ENCODE results near the gene GFI1.
"Not testable (repeated sequence)": the region's sequence is repeated elsewhere in the genome, so short reads cannot be mapped to it uniquely, and the experiment has no call there.

GFI1 gene

DNA sequence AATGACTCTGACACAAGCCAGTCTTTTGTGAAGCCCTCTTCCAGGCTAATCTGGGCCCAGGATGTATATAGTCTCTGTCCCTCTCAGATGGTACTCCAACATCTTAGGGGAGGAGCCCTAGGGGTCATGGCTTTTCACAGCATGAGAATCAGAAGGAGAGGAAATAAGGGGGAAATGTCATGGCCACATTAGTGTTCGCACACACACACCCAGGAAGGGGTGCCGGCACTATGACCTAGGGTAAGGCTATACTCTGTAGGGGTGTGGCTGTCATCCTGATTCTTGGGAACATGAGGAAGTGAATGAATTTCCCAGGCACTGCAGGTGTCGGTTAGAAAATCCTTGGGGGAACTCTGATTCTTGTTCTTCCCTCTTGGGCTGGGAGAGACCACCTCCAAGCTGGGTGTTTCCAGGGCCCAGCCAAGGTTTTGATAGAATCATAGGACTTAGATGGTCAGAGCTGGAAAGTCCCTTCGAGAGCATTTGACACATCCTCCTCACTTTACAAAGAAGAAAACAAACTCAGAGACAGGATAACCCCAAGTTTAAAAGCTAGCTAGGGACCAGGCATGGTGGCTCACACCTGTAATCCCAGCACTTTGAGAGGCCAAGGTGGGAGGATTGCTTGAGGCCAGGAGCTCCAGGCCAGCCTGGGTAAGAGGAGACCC is 22.0 kb downstream of the GFI1 start:
- no peak for DNase-seq

DNA sequence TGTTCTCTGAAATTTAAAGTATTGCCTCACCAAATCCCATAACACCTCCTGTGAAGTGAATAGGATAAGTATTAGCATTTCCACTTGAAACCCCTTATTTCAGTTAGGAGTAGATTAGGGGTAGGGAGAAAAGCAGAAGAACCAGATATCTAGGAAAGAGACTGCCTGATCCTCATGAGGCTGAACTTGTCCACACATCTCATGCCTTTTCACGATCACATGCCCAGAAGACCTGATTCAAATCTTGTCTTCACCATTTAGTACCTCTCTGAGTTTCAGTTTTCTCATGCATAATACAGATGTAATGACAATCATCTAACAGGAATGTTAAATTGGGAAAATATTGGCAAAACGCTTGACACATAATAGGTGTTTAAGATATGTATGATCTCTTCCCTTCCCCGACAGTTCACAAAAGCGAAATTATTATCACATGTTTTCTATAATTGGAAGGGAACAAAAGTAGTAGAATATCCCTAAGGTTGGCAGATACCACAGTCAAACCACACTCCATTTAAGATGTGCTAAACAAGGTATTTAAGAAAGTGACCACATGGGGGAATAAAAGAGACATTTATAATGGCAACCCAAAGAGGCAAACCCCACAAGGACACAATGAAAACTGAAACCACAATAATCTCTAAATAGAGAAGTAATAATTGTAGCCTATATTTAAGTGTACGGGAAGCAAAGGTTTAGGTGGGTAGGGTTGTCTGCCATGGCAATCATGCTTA is 25.2 kb downstream of the GFI1 start:
- DNase-seq = peak; percentile 29

- DNase-seq = no peak
Measured at GRCh38 chr1:92459871-92460320, 26.8 kb downstream of the GFI1 start.

DNA sequence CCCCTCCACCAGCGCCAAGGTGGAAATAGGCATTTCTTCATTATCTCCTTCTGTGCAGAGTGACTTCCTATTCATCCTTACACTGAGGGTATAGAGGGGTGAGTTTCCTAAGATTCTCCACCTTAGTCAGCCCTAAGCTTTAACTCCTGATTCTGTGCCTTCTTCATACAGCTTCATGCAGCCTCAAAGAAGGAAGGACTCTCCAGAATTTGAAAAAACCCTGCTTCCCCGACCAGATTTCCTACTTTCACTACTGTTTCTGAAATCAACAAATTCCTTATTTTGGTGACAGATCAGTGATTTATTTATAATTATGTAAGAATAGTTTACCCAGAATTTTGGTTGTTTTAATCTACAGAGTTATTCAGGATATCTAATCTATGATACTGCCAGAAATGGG is 28.6 kb downstream of the GFI1 start:
- no peak for DNase-seq

GRCh38 chr1:92447976-92448375 is 38.7 kb downstream of the GFI1 start:
- no peak for DNase-seq

- no peak for DNase-seq
Measured at GRCh38 chr1:92447033-92447681, 39.6 kb downstream of the GFI1 start.

GRCh38 chr1:92446546-92446945 is 40.2 kb downstream of the GFI1 start:
- DNase-seq = no peak

DNA sequence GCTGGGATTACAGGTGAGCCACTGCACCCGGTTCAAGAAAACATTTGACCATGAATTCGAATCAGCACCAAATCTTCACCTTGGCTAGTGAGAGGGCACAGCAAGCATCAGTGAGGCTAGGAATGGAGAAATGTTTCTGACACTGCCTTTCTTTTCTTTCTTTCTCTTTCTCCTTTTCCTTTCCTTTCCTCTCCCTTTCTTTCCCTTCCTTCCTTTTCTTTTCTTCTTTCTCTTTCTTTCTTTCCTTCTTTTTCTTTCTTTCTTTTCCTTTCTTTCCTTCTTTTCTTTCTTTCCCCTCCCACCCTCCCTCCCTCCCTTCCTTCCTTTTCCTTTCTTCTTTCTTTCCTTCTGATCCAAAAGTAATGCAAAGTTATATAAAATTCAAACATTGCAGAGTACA is 40.9 kb downstream of the GFI1 start:
- DNase-seq = no peak

DNA sequence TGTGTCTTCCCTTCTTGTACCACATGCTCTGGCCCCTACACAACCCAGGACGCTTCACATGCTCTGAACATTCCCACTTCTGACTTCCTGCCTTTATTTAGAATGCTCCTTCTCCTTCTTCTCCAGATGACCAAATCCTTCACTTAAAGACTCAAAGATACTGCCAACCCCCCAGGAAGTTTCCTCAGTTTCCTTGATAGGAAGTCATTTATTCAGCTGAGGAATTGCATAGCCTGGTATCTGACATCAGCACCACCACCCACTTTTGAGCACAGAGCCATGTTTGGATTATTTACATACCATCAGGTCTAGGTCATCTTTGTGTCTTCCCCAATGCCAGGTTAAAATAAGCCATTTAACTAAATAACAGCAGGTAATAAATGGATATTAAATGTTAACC is 42.4 kb downstream of the GFI1 start:
- DNase-seq = no peak

- no peak for DNase-seq
Measured at GRCh38 chr1:92443893-92444292, 42.8 kb downstream of the GFI1 start.

GRCh38 chr1:92442351-92442750 is 44.4 kb downstream of the GFI1 start:
- no peak for DNase-seq

DNA sequence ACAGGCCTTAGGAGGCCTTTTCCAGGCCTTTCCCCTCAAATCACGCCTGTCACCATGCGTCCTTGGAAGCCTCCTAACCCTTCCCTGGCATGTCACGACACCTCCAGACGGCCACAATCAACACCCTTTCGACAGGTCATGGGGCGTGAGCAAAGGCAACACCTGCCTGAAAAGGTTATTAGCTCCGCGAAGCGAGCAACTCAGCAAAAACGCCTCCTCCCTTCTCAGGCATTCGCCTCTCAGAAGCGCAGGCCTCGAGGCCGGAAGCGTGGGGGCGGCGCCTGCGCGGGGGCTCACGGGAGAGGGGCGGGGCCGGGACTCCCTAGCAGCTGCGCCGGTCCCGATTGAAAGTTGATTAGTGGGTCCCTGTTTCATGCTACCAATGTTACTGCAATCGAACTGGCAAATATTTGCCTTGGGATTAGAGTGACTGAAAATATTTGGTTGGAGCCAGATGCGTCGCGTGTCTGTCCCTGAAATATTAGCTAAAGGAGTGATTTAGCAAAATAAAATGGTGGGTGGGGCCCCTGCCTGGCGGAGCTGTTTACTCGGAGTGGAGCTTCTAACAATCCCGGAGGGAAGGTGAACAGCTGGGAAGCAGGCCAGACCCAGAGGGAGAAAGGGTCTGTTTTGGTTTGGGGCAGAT is 44.9 kb downstream of the GFI1 start:
- DNase-seq = no peak

GRCh38 chr1:92441316-92441696 is 45.4 kb downstream of the GFI1 start:
- DNase-seq = no peak

DNA sequence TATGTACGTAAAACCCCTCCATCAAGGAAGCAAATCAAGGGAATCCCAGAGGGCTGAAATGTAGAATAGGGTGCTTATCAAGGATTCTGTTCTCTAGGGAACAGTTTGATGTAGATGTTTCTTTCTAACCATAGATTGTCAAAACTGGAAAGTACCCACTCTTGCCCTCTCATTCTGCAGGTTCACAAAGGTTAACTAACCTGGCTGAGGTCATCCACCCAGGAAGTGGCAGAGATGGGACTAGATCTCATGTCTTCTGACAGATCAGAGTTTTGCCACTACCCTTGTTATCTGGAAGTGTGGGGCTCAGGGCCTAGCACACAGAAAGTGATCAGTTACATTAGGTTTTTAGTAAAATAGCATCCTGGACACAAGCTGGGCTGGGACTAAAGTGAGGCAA is 47.4 kb downstream of the GFI1 start:
- peak; percentile 10 for DNase-seq

DNA sequence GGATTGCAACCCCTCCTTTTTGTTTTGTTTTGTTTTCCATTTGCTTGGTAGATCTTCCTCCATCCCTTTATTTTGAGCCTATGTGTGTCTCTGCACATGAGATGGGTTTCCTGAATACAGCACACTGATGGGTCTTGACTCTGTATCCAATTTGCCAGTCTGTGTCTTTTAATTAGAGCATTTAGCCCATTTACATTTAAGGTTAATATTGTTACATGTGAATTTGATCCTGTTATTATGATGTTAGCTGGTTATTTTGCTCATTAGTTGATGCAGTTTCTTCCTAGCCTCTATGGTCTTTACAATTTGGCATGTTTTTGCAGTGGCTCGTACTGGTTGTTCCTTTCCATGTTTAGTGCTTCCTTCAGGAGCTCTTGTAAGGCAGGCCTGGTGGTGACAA is 52.2 kb downstream of the GFI1 start:
- DNase-seq = not testable (repeated sequence)

DNA sequence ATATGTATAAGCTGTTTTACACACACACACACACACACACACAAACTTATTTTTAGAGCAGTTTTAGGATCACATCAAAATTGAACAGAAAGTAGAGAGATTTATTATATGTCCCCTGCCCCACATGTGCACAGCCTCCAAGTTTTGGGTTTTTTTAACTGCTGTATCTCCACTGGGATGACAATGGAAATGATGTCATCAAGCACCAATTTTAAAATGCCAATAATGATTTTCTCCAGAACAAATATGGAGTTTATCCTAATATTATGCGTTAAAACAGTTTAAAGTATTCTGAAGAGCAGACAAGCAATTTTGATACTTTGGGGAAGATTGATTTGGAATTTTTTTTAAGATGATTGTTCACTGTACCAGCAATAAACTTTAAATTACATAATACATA is 56.7 kb downstream of the GFI1 start:
- no peak for DNase-seq

DNA sequence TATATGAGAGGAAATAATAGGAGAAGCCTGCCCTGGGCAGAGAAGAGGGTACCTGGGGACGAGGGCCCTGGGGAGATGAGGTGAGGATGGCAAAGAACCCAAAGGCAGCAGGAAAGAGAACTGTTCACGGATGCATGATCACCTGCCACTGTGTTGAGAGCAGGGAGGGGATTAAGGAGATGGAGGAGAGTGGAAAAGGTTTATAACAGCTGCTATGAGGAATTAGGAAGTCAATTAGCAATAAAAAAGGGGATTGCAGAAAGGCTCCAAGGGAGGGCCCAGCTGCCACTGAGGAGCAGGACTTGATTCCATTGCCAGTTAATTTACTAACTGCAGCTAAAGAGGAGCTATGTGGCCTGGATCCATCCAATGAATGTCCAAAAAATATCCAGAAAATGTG is 61.1 kb downstream of the GFI1 start:
- no peak for DNase-seq

All from activated CD4-positive, alpha-beta T cell treated with anti-CD3 and anti-CD28 coated beads, Interleukin-10, Interleukin-2, amounts not matched to agents 100 ng/mL and 50 ng/mL, durations not matched to agents 16 hours and 8 hours (primary cell).